GM12801 (cell line): ENCODE results near the gene RUFY3.

Source experiments
- TF ChIP-seq, protein P1 (sequence below): IDR thresholded peaks from one replicate; pipeline ENCODE4 v1.5.1; 2011; ENCODE audit warnings: control low read depth; ENCODE audit not compliant: insufficient read length; ENCODE audit errors: extremely low read depth

RUFY3 gene

DNA sequence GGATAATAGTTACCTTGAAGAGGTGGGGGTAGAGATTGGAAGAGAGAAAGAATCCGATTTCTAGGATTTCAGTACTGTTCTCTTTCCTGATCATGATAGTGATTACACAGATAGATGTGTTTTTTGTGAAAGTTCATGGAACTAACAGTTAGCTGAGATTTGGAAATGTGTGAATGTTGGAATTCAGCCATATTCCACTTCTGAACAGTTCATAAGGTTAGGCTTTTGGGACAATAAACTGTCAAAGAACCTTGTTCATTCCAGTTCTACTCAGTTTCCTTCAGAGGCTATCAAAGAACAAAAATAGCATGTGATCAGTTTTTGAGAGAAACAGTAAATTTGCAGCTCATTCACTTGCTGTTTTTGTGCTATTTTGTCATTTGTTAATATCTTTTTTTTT, 43.6 kb downstream of the RUFY3 start:
- TF ChIP-seq, protein P1, sequence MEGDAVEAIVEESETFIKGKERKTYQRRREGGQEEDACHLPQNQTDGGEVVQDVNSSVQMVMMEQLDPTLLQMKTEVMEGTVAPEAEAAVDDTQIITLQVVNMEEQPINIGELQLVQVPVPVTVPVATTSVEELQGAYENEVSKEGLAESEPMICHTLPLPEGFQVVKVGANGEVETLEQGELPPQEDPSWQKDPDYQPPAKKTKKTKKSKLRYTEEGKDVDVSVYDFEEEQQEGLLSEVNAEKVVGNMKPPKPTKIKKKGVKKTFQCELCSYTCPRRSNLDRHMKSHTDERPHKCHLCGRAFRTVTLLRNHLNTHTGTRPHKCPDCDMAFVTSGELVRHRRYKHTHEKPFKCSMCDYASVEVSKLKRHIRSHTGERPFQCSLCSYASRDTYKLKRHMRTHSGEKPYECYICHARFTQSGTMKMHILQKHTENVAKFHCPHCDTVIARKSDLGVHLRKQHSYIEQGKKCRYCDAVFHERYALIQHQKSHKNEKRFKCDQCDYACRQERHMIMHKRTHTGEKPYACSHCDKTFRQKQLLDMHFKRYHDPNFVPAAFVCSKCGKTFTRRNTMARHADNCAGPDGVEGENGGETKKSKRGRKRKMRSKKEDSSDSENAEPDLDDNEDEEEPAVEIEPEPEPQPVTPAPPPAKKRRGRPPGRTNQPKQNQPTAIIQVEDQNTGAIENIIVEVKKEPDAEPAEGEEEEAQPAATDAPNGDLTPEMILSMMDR, result no peak

- TF ChIP-seq, protein P1, result no peak
These were observed 46.7 kb downstream of the RUFY3 start for GRCh38 chr4:70768301-70768948.

DNA sequence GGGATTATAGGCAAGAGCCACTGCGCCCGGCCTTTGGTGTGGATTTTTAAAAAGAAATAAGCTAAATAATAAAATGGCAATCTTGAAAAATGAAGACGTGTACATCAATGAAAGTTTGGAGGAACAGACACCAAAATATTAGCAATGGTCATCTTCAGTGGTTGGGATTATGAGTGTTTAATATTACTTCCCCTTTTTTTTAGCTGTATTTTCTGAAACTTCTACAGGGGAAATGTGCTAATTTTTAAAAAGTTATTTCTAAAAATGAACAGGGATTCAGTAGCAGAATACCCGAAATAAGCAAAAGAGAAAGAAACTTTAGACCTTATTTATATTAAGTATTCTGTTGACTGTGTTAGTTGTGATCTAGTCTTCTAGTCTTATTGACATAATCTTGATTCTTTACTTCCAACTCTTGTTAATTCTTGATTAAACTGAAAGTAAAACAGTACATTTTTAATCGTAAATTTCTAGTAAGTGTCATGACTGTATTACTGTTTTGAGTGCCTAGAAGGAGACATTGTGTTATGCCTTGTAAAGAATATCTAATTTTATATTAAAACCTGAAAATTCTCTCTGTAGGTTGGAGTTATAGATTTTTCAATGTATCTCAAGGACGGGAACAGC, 51.3 kb downstream of the RUFY3 start:
- TF ChIP-seq, protein P1, result no peak

- TF ChIP-seq, protein P1, result no peak
These were observed 57.2 kb downstream of the RUFY3 start for GRCh38 chr4:70778888-70779422.

GRCh38 chr4:70783096-70783495, 61.3 kb downstream of the RUFY3 start:
- TF ChIP-seq, protein P1, result no peak

- TF ChIP-seq, protein P1, result no peak
These were observed 65.7 kb downstream of the RUFY3 start for GRCh38 chr4:70787496-70787895.

GRCh38 chr4:70788733-70789132, 67.0 kb downstream of the RUFY3 start:
- TF ChIP-seq, protein P1, result no peak
